ENCODE data around the gene MNX1. TPM values are rescaled to one million over a fixed set of nuclear protein-coding genes. Genes with fewer than 3 reads are reported as not detected.

The MNX1 gene
- total RNA-seq, 2 experiments from 2014 or later: not detected

Other genes starting within 250 kb of the MNX1 start
- gene LMBR1, start 117.5 kb downstream of the MNX1 start, total RNA-seq: 10 to 100 TPM; 31.0 to 39.0 TPM
- gene NOM1, start 61.0 kb downstream of the MNX1 start, total RNA-seq: 10 to 100 TPM; 27.3 to 32.1 TPM
- 10 to 100 TPM; 53.9 to 60.7 TPM for gene UBE3C, start 128.3 kb upstream of the MNX1 start, total RNA-seq

Data from activated CD4-positive, alpha-beta T cell treated with anti-CD3 and anti-CD28 coated beads for 36 hours (primary cell).